CD4-positive, alpha-beta T cell (primary cell): ENCODE results near the gene MYZAP. TPM values are rescaled to one million over a fixed set of nuclear protein-coding genes. Genes with fewer than 3 reads are reported as not detected.

ENCODE experiments used
- ATAC-seq: fragments of 200-7000 bp; cut with Tn5 transposase; one replicate; pipeline ENCODE4 v1.10.0; 2022; ENCODE audit warnings: mild to moderate bottlenecking; ENCODE audit not compliant: poor library complexity
- CTCF ChIA-PET: fragments of 350-600 bp; sonication (Branson Sonifier 250); formaldehyde crosslinking; loops from one replicate; lab custom pipeline; 2021; ENCODE audit warnings: antibody characterized with exemption, inconsistent platforms; lab: Charles Lee
- POLR2A ChIA-PET: fragments of 350-600 bp; sonication (Branson Sonifier 250); formaldehyde crosslinking; loops from one replicate; lab custom pipeline; 2021; ENCODE audit warnings: antibody characterized with exemption, inconsistent platforms; lab: Charles Lee
- DNase-seq, 14 experiments: peaks; one replicate each; pipeline ENCODE4 v3.0.0-alpha.2; 2013 to 2020; ENCODE audit warnings: mixed read lengths in 2 of 14
- H3K27ac ChIP-seq, 2 donors: one replicate each; pipeline versions ENCODE4 v1.5.1 to v1.7.0; 2013; ENCODE audit warnings: low read length in 2 of 2, low read depth in 1 of 2, mild to moderate bottlenecking in 1 of 2
- H3K27me3 ChIP-seq, 2 experiments: 1 replicate in 1 of 2; 2 replicates in 1 of 2; pipeline versions ENCODE4 v1.6.1 to v1.7.0; 2013; ENCODE audit warnings: low read length in 2 of 2, control low read depth in 1 of 2, mild to moderate bottlenecking in 1 of 2, moderate library complexity in 1 of 2; ENCODE audit not compliant: insufficient read depth in 2 of 2, control insufficient read depth in 1 of 2
- H3K36me3 ChIP-seq: one replicate; pipeline ENCODE4 v1.6.1; 2013; ENCODE audit warnings: low read length, control low read depth; ENCODE audit not compliant: insufficient read depth
- H3K4me1 ChIP-seq: one replicate; pipeline ENCODE4 v1.6.1; 2013; ENCODE audit warnings: low read length, control low read depth; ENCODE audit not compliant: insufficient read depth
- H3K4me3 ChIP-seq: one replicate; pipeline ENCODE4 v1.5.1; 2013; ENCODE audit warnings: mild to moderate bottlenecking, low read length, moderate library complexity
- H3K9me3 ChIP-seq, 2 experiments: 1 replicate in 1 of 2; 2 replicates in 1 of 2; pipeline versions ENCODE4 v1.6.1 to v1.7.0; 2013; ENCODE audit warnings: low read length in 2 of 2, mild to moderate bottlenecking in 2 of 2, control low read depth in 1 of 2, moderate library complexity in 1 of 2; ENCODE audit not compliant: control insufficient read depth in 1 of 2, insufficient read depth in 1 of 2
- H3K27ac Mint-ChIP-seq: one replicate; pipeline ENCODE4 v1.8.0; 2020; ENCODE audit warnings: mixed read lengths
- H3K27me3 Mint-ChIP-seq: one replicate; pipeline ENCODE4 v1.8.0; 2021; ENCODE audit warnings: mixed read lengths
- H3K36me3 Mint-ChIP-seq: one replicate; pipeline ENCODE4 v1.8.0; 2021; ENCODE audit warnings: low read depth, mixed read lengths
- H3K4me1 Mint-ChIP-seq: one replicate; pipeline ENCODE4 v1.8.0; 2021; ENCODE audit warnings: low read depth, mixed read lengths
- H3K4me3 Mint-ChIP-seq: one replicate; pipeline ENCODE4 v1.8.0; 2020; ENCODE audit warnings: mild to moderate bottlenecking, mixed read lengths
- H3K9me3 Mint-ChIP-seq: one replicate; pipeline ENCODE4 v1.8.0; 2020; ENCODE audit warnings: mixed read lengths
- intact Hi-C, 2 experiments: fragments of 100-400 bp; cut with DNase I in 1 of 2; cut with micrococcal nuclease in 1 of 2; formaldehyde crosslinking; loops; one replicate each; pipeline versions ENCODE4 v1.15.1 to v1.9.0; 2023 to 2025; cut with DNase I, micrococcal nuclease
- total RNA-seq, 174 experiments: library from RNA in 2 of 174; stranded (reverse) in 2 of 174; gene quantifications; one replicate each; pipeline ENCODE4 v1.2.3 and lab custom pipeline; 2021 to 2026
- TF ChIP-seq, protein P1 (sequence below): fragments of 200-600 bp; IDR thresholded peaks from one replicate; pipeline ENCODE4 v1.8.0; 2022; ENCODE audit warnings: antibody characterized with exemption, mild to moderate bottlenecking

Gene MYZAP
- total RNA-seq, 2 experiments from 2014 or later: 0.66 to 1.1 TPM

GRCh38 chr15:57600197-57600596 is 8.5 kb downstream of the MYZAP start:
- CTCF ChIA-PET: no interaction called here
- TF ChIP-seq, protein P1, sequence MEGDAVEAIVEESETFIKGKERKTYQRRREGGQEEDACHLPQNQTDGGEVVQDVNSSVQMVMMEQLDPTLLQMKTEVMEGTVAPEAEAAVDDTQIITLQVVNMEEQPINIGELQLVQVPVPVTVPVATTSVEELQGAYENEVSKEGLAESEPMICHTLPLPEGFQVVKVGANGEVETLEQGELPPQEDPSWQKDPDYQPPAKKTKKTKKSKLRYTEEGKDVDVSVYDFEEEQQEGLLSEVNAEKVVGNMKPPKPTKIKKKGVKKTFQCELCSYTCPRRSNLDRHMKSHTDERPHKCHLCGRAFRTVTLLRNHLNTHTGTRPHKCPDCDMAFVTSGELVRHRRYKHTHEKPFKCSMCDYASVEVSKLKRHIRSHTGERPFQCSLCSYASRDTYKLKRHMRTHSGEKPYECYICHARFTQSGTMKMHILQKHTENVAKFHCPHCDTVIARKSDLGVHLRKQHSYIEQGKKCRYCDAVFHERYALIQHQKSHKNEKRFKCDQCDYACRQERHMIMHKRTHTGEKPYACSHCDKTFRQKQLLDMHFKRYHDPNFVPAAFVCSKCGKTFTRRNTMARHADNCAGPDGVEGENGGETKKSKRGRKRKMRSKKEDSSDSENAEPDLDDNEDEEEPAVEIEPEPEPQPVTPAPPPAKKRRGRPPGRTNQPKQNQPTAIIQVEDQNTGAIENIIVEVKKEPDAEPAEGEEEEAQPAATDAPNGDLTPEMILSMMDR: no peak
- DNase-seq: no peak
- Histone ChIP-seq H3K9me3 (no peaks in the 10 kb centered on the region), H3K27ac (no peak overlapping the region), H3K4me3 (no peak overlapping the region), H3K27me3 (no peaks in the 10 kb centered on the region), H3K36me3 (no peaks in the 10 kb centered on the region), H3K4me1 (no peaks in the 10 kb centered on the region)
- H3K36me3 Mint-ChIP-seq: no peaks in the 10 kb centered on the region
- H3K27me3 Mint-ChIP-seq: peaks cover 4% of the 10 kb centered on the region
- no peaks in the 10 kb centered on the region for H3K4me1 Mint-ChIP-seq
- H3K27ac Mint-ChIP-seq: no peak overlapping the region
- intact Hi-C loops: no loop called here
- H3K4me3 Mint-ChIP-seq: no peak overlapping the region
- no peak for ATAC-seq
- POLR2A ChIA-PET: no interaction called here
- H3K9me3 Mint-ChIP-seq: no peaks in the 10 kb centered on the region

GRCh38 chr15:57604507-57604906 is 12.8 kb downstream of the MYZAP start:
- Mint-ChIP-seq H3K27ac (no peak overlapping the region), H3K36me3 (no peaks in the 10 kb centered on the region), H3K27me3 (peaks cover 4% of the 10 kb centered on the region), H3K9me3 (no peaks in the 10 kb centered on the region), H3K4me3 (no peak overlapping the region), H3K4me1 (no peaks in the 10 kb centered on the region)
- ATAC-seq (no peak), DNase-seq (no peak)
- no peaks in the 10 kb centered on the region for H3K27me3 ChIP-seq
- POLR2A ChIA-PET: no interaction called here
- no peaks in the 10 kb centered on the region for H3K4me1 ChIP-seq
- no peak overlapping the region for H3K4me3 ChIP-seq
- no peaks in the 10 kb centered on the region for H3K36me3 ChIP-seq
- intact Hi-C loops: no loop called here
- CTCF ChIA-PET: no interaction called here
- H3K27ac ChIP-seq: no peak overlapping the region
- no peaks in the 10 kb centered on the region for H3K9me3 ChIP-seq
- TF ChIP-seq, protein P1: no peak

GRCh38 chr15:57605491-57605890 is 13.8 kb downstream of the MYZAP start:
- no peaks in the 10 kb centered on the region for H3K9me3 ChIP-seq
- no peaks in the 10 kb centered on the region for H3K4me1 Mint-ChIP-seq
- ATAC-seq (no peak), DNase-seq (no peak)
- H3K4me3 ChIP-seq: no peak overlapping the region
- TF ChIP-seq, protein P1: no peak
- H3K36me3 Mint-ChIP-seq: no peaks in the 10 kb centered on the region
- H3K4me1 ChIP-seq: no peaks in the 10 kb centered on the region
- H3K27me3 Mint-ChIP-seq: peaks cover 4% of the 10 kb centered on the region
- no peaks in the 10 kb centered on the region for H3K9me3 Mint-ChIP-seq
- H3K27me3 ChIP-seq: no peaks in the 10 kb centered on the region
- no peaks in the 10 kb centered on the region for H3K36me3 ChIP-seq
- intact Hi-C loops: no loop called here
- CTCF ChIA-PET: no interaction called here
- no peak overlapping the region for H3K4me3 Mint-ChIP-seq
- no peak overlapping the region for H3K27ac ChIP-seq
- no peak overlapping the region for H3K27ac Mint-ChIP-seq
- POLR2A ChIA-PET: no interaction called here
